RWPE2 (cell line): ENCODE measurements around the gene PSMC3IP.
"Not testable (repeated sequence)": the region's sequence is repeated elsewhere in the genome, so short reads cannot be mapped to it uniquely, and the experiment has no call there.

ENCODE experiments used
- ATAC-seq: fragments of 200-7000 bp; cut with Tn5 transposase; 3 replicates; pipeline ENCODE4 v1.9.1; 2021; ENCODE audit warnings: low read depth
- DNase-seq: peaks from one replicate; pipeline ENCODE4 v3.0.0-alpha.2; 2020; ENCODE audit warnings: low spot score
- H3K27ac ChIP-seq: fragments of 450-650 bp; 2 replicates; pipeline ENCODE4 v1.5.1; 2017; ENCODE audit warnings: mild to moderate bottlenecking; ENCODE audit not compliant: poor library complexity, severe bottlenecking
- H3K27me3 ChIP-seq: fragments of 250-450 bp; sonication (Bioruptor Pico); 2 replicates; pipeline ENCODE4 v1.5.1; 2021; ENCODE audit warnings: mild to moderate bottlenecking, moderate library complexity; ENCODE audit not compliant: insufficient read depth, poor library complexity, severe bottlenecking
- H3K36me3 ChIP-seq: fragments of 250-450 bp; sonication (Bioruptor Pico); 2 replicates; pipeline ENCODE4 v1.5.1; 2020; ENCODE audit warnings: low read depth, mild to moderate bottlenecking, moderate library complexity
- H3K4me1 ChIP-seq: fragments of 250-450 bp; sonication (Bioruptor Pico); 2 replicates; pipeline ENCODE4 v1.5.1; 2021; ENCODE audit warnings: mild to moderate bottlenecking, moderate library complexity; ENCODE audit not compliant: insufficient read depth, poor library complexity, severe bottlenecking
- H3K4me3 ChIP-seq: fragments of 250-450 bp; sonication (Bioruptor Pico); 2 replicates; pipeline ENCODE4 v1.5.1; 2021; ENCODE audit warnings: mild to moderate bottlenecking, moderate library complexity; ENCODE audit not compliant: severe bottlenecking
- H3K9me3 ChIP-seq: fragments of 250-450 bp; sonication (Bioruptor Pico); 2 replicates; pipeline ENCODE4 v1.5.1; 2021; ENCODE audit warnings: mild to moderate bottlenecking, moderate library complexity; ENCODE audit not compliant: severe bottlenecking
- CTCF ChIP-seq: fragments of 450-650 bp; IDR thresholded peaks from one replicate; pipeline ENCODE4 v1.5.1; 2017; ENCODE audit warnings: mild to moderate bottlenecking, moderate library complexity; ENCODE audit not compliant: poor library complexity, severe bottlenecking

Gene PSMC3IP

DNA sequence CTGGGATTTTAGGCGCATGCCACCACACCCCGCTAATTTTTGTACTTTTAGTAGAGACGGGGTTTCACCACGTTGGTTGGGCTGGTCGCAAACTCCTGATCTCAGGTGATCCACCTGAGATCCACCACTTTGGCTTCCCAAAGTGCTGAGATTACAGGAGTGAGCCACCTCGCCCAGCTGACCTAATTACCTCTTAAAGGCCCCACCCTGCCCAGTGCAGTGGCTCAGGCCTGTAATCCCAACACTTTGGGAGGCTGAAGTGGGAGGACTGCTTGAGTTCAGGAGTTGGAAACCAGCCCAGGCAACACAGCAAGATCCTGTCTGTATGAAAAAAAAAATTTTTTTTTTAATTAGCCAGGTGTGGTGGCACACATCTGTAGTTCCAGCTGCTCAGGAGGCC, 18.5 kb downstream of the PSMC3IP start:
- no peak for TF ChIP-seq CTCF
- DNase-seq, result no peak
- H3K4me1 ChIP-seq, result no peaks in the 10 kb centered on the region
- no peak for ATAC-seq
- H3K27me3 ChIP-seq, result no peaks in the 10 kb centered on the region
- peaks cover 8% of the 10 kb centered on the region for H3K36me3 ChIP-seq
- H3K4me3 ChIP-seq, result no peak overlapping the region
- H3K9me3 ChIP-seq, result no peaks in the 10 kb centered on the region
- peak overlapping the region; percentile 8 for H3K27ac ChIP-seq

GRCh38 chr17:42555961-42556617, 21.4 kb downstream of the PSMC3IP start:
- H3K4me1 ChIP-seq, H3K4me3 ChIP-seq, DNase-seq, H3K27ac ChIP-seq, H3K36me3 ChIP-seq, H3K9me3 ChIP-seq, ATAC-seq, H3K27me3 ChIP-seq: not testable (repeated sequence)

DNA sequence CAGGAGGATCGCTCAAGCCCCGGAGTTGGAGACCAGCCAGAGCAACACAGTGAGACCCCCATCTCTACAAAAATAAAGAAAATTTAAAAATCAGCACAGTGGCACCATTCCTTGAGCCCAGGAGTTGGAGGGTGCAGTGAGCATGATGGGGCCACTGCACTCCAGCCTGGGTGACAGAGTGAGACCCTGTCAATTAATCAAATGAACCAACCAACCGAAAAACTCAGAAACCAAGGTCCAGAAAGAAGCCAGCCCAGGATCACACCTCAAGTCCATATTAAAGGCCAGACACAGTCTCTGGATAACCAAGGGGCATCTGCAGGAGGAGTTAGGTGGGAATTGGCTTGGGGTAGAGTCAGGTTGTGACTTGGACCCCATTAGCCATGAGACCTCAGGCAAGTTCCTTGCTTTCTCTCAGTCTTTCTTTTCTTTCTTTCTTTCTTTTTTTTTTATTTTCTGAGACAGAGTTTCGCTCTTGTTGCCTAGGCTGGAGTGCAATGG, 22.4 kb downstream of the PSMC3IP start:
- ATAC-seq (no peak), DNase-seq (no peak)
- no peaks in the 10 kb centered on the region for H3K36me3 ChIP-seq
- H3K27ac ChIP-seq, result peak overlapping the region; percentile 74
- no peaks in the 10 kb centered on the region for H3K9me3 ChIP-seq
- no peak for TF ChIP-seq CTCF
- H3K27me3 ChIP-seq, result no peaks in the 10 kb centered on the region
- H3K4me3 ChIP-seq, result peak overlapping the region; percentile 83
- no peaks in the 10 kb centered on the region for H3K4me1 ChIP-seq

GRCh38 chr17:42554250-42555121, 23.0 kb downstream of the PSMC3IP start:
- Histone ChIP-seq H3K4me1 (no peaks in the 10 kb centered on the region), H3K27ac (peak overlapping the region; percentile 74), H3K9me3 (no peaks in the 10 kb centered on the region), H3K36me3 (no peaks in the 10 kb centered on the region), H3K27me3 (no peaks in the 10 kb centered on the region), H3K4me3 (peak overlapping the region; percentile 83)
- ATAC-seq, result peak; percentile 72
- no peak for DNase-seq
- TF ChIP-seq CTCF, result peak; percentile 14

DNA sequence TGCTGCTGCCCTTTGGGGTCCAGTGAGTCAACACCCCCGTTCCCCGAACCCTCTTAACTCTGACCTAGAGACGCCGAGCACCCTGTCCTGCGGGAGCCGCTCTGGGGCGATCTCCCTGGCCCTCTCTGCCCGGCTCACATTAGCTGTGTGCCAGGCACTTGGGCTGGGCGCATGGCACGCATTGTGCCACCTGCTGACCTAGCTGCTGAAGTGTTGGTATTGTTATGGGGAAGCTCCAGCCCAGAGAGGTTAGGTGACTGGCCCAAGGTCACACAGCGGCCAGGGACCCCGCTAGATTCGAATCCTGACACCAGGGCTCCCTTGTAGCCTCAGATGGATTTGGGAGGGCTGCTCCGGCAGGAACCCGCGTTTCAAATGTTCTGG, 23.7 kb downstream of the PSMC3IP start:
- peak; percentile 42 for ATAC-seq
- H3K27ac ChIP-seq, result peak overlapping the region; percentile 74

More for the DNA sequence above, 23.7 kb downstream of the PSMC3IP start:
- Histone ChIP-seq H3K9me3 (no peaks in the 10 kb centered on the region), H3K27me3 (no peaks in the 10 kb centered on the region), H3K4me3 (peak overlapping the region; percentile 83), H3K36me3 (no peaks in the 10 kb centered on the region), H3K4me1 (no peaks in the 10 kb centered on the region)
- peak; percentile 48 for TF ChIP-seq CTCF
- DNase-seq, result no peak
